Measurements from ENCODE around the gene CREG1. TPM values are rescaled to one million over a fixed set of nuclear protein-coding genes. Genes with fewer than 3 reads are reported as not detected.

Gene CREG1
- total RNA-seq, 4 donors from 2014 or later = 55.4 to 115 (median 97.5) TPM

- Histone ChIP-seq H3K27me3 (no peaks in the 10 kb centered on the region), H3K4me1 (no peaks in the 10 kb centered on the region), H3K9me3 (no peaks in the 10 kb centered on the region), H3K4me3 (no peak overlapping the region), H3K27ac (no peak overlapping the region), H3K36me3 (no peaks in the 10 kb centered on the region)
- 16% methylated on average over 8 of the region's 8 CpGs; no CpG with 5 or more reads in 1 of the 2 donors for WGBS, 2 donors (ENCODE audit: low coverage in 1 of 2)
- in situ Hi-C loops (cut with MboI; ENCODE audit: low pct_ligation_motif_present in 1 of 4, low pct_unique_long_range_greater_than_20kb in 1 of 4, low sequenced_read_pairs in 3 of 4) = loop anchor here (10.0 to 25.0 kb wide), 7 partner anchors 122 to 647 kb away; partner anchors contain the start of gene TADA1 (in 1 of the 4)
- peak; percentile 74 for DNase-seq
- intact Hi-C loops (cut with DNase I; ENCODE audit: low total_unique reads) = loop anchor here (10.0 kb wide), 2 partner anchors 269 to 469 kb away; no protein-coding TSS in a partner anchor
- peak; percentile 73 to 91 (median 88) for TF ChIP-seq CTCF (IDR thresholded peaks at IDR 0.05)
- no peak for TF ChIP-seq POLR2A (IDR thresholded peaks at IDR 0.05)
Observed at GRCh38 chr1:167533851-167534300, 19.7 kb downstream of the CREG1 start.

- in situ Hi-C loops (cut with MboI; ENCODE audit: low pct_ligation_motif_present in 1 of 4, low pct_unique_long_range_greater_than_20kb in 1 of 4, low sequenced_read_pairs in 3 of 4) = loop anchor here (10.0 to 25.0 kb wide), 7 partner anchors 121 to 646 kb away; partner anchors contain the start of gene TADA1 (in 1 of the 4)
- Histone ChIP-seq H3K4me3 (no peak overlapping the region), H3K36me3 (no peaks in the 10 kb centered on the region), H3K27me3 (no peaks in the 10 kb centered on the region), H3K9me3 (no peaks in the 10 kb centered on the region), H3K27ac (no peak overlapping the region), H3K4me1 (no peaks in the 10 kb centered on the region)
- DNase-seq = no peak
- intact Hi-C loops (cut with DNase I; ENCODE audit: low total_unique reads) = loop anchor here (10.0 kb wide), 2 partner anchors 268 to 468 kb away; no protein-coding TSS in a partner anchor
- WGBS, 2 donors (ENCODE audit: low coverage in 1 of 2) = 71 to 85% methylated on average over 3 to 6 of the region's 6 CpGs
- TF ChIP-seq POLR2A (IDR thresholded peaks at IDR 0.05) (no peak), POLR2AphosphoS5 (IDR thresholded peaks at IDR 0.05) (no peak), CTCF (IDR thresholded peaks at IDR 0.05) (no peak), EP300 (IDR thresholded peaks at IDR 0.05; ENCODE audit: low read depth) (no peak)
Observed at GRCh38 chr1:167532964-167533824, 20.4 kb downstream of the CREG1 start.

GRCh38 chr1:167532375-167532774 lies 21.2 kb downstream of the CREG1 start:
- Histone ChIP-seq H3K4me3 (no peak overlapping the region), H3K27me3 (no peaks in the 10 kb centered on the region), H3K4me1 (no peaks in the 10 kb centered on the region), H3K36me3 (no peaks in the 10 kb centered on the region), H3K9me3 (no peaks in the 10 kb centered on the region), H3K27ac (no peak overlapping the region)
- intact Hi-C loops (cut with DNase I; ENCODE audit: low total_unique reads) (loop anchor here (10.0 kb wide), 2 partner anchors 268 to 468 kb away; no protein-coding TSS in a partner anchor), in situ Hi-C loops (cut with MboI; ENCODE audit: low pct_ligation_motif_present in 1 of 4, low pct_unique_long_range_greater_than_20kb in 1 of 4, low sequenced_read_pairs in 3 of 4) (loop anchor here (10.0 to 25.0 kb wide), 7 partner anchors 120 to 645 kb away; partner anchors contain the start of gene TADA1 (in 1 of the 4))
- TF ChIP-seq EP300 (IDR thresholded peaks at IDR 0.05; ENCODE audit: low read depth) = no peak
- TF ChIP-seq CTCF (IDR thresholded peaks at IDR 0.05) = no peak
- TF ChIP-seq POLR2AphosphoS5 (IDR thresholded peaks at IDR 0.05) = no peak
- TF ChIP-seq POLR2A (IDR thresholded peaks at IDR 0.05) = no peak
- DNase-seq = no peak

- TF ChIP-seq EP300 (IDR thresholded peaks at IDR 0.05; ENCODE audit: low read depth) (no peak), POLR2AphosphoS5 (IDR thresholded peaks at IDR 0.05) (no peak), POLR2A (IDR thresholded peaks at IDR 0.05) (no peak), CTCF (IDR thresholded peaks at IDR 0.05) (no peak)
- H3K27ac ChIP-seq = no peak overlapping the region
- no peak for DNase-seq
- WGBS, 2 donors (ENCODE audit: low coverage in 1 of 2) = 40 to 70% methylated on average over 1 to 8 of the region's 8 CpGs
- no peak overlapping the region for H3K4me3 ChIP-seq
- H3K27me3 ChIP-seq = no peaks in the 10 kb centered on the region
- in situ Hi-C loops (cut with MboI; ENCODE audit: low pct_ligation_motif_present in 1 of 4, low pct_unique_long_range_greater_than_20kb in 1 of 4, low sequenced_read_pairs in 3 of 4) (loop anchor here (10.0 to 25.0 kb wide), 7 partner anchors 118 to 643 kb away; partner anchors contain the start of gene TADA1 (in 1 of the 4)), intact Hi-C loops (cut with DNase I; ENCODE audit: low total_unique reads) (loop anchor here (10.0 kb wide), 2 partner anchors 265 to 465 kb away; no protein-coding TSS in a partner anchor)
- H3K36me3 ChIP-seq = no peaks in the 10 kb centered on the region
- H3K4me1 ChIP-seq = no peaks in the 10 kb centered on the region
- H3K9me3 ChIP-seq = no peaks in the 10 kb centered on the region
Observed at GRCh38 chr1:167529829-167530474, 23.6 kb downstream of the CREG1 start.
